CMK (cell line): ENCODE data around the gene VWDE.
"Not testable (repeated sequence)": the region's sequence is repeated elsewhere in the genome, so short reads cannot be mapped to it uniquely, and the experiment has no call there.

Source experiments
- DNase-seq: peaks from one replicate; pipeline ENCODE4 v3.0.0-alpha.2; 2010; ENCODE audit warnings: low read depth

The VWDE gene

GRCh38 chr7:12401538-12402364, 1.9 kb downstream of the VWDE start:
- DNase-seq, result no peak

GRCh38 chr7:12398186-12398585, 5.5 kb downstream of the VWDE start:
- DNase-seq, result peak; percentile 20

- no peak for DNase-seq
Observed at GRCh38 chr7:12397671-12398070, 6.0 kb downstream of the VWDE start.

- not testable (repeated sequence) for DNase-seq
Observed at GRCh38 chr7:12396670-12397069, 7.0 kb downstream of the VWDE start.

GRCh38 chr7:12391922-12392615, 11.6 kb downstream of the VWDE start:
- no peak for DNase-seq

- peak; percentile 29 for DNase-seq
Observed at GRCh38 chr7:12389089-12389700, 14.5 kb downstream of the VWDE start.

GRCh38 chr7:12386313-12386740, 17.3 kb downstream of the VWDE start:
- DNase-seq, result no peak

GRCh38 chr7:12385364-12385786, 18.3 kb downstream of the VWDE start:
- DNase-seq, result peak; percentile 25

- DNase-seq, result no peak
Observed at GRCh38 chr7:12383377-12383776, 20.3 kb downstream of the VWDE start.

- no peak for DNase-seq
Observed at GRCh38 chr7:12378389-12378788, 25.3 kb downstream of the VWDE start.

GRCh38 chr7:12377406-12377805, 26.3 kb downstream of the VWDE start:
- no peak for DNase-seq

- DNase-seq, result no peak
Observed at GRCh38 chr7:12373580-12374263, 29.9 kb downstream of the VWDE start.

- no peak for DNase-seq
Observed at GRCh38 chr7:12370249-12370648, 33.4 kb downstream of the VWDE start.

- no peak for DNase-seq
Observed at GRCh38 chr7:12369756-12370155, 33.9 kb downstream of the VWDE start.

- DNase-seq, result no peak
Observed at GRCh38 chr7:12369072-12369471, 34.6 kb downstream of the VWDE start.

GRCh38 chr7:12360948-12361347, 42.7 kb downstream of the VWDE start:
- no peak for DNase-seq

- DNase-seq, result no peak
Observed at GRCh38 chr7:12358694-12359093, 45.0 kb downstream of the VWDE start.

GRCh38 chr7:12357508-12357907, 46.2 kb downstream of the VWDE start:
- DNase-seq, result no peak

- peak; percentile 56 for DNase-seq
Observed at GRCh38 chr7:12351843-12352242, 51.8 kb downstream of the VWDE start.

GRCh38 chr7:12350971-12351370, 52.7 kb downstream of the VWDE start:
- no peak for DNase-seq

GRCh38 chr7:12337095-12337494, 66.6 kb downstream of the VWDE start:
- no peak for DNase-seq
